OCI-LY7 (cell line): ENCODE results near the gene PLXNA4.

Source experiments
- CTCF ChIP-seq: fragments of 200-600 bp; sonication (generic); conservative IDR thresholded peaks from 2 replicates; pipeline ENCODE4 v1.5.1; 2014; ENCODE audit warnings: mild to moderate bottlenecking, antibody characterized with exemption, low read length, moderate library complexity, mixed read lengths
- EZH2phosphoT487 ChIP-seq: fragments of 200-600 bp; sonication (generic); IDR thresholded peaks from 2 replicates; pipeline ENCODE4 v1.6.1; 2018; ENCODE audit warnings: low read depth, borderline replicate concordance, mild to moderate bottlenecking, mixed run types, antibody characterized with exemption, low read length, moderate library complexity, mixed read lengths

GRCh38 chr7:132328047-132328620 lies 248.1 kb downstream of the PLXNA4 start:
- TF ChIP-seq CTCF = no peak
- no peak for TF ChIP-seq EZH2phosphoT487
